HepG2 (cell line): Measurements from ENCODE around the gene GK. TPM values are rescaled to one million over a fixed set of nuclear protein-coding genes. Genes with fewer than 3 reads are reported as not detected.
"Not testable (repeated sequence)": the region's sequence is repeated elsewhere in the genome, so short reads cannot be mapped to it uniquely, and the experiment has no call there.

Experiments
- ATAC-seq: fragments of 200-7000 bp; cut with Tn5 transposase; 3 replicates; pipeline ENCODE4 v1.9.1; 2020; ENCODE audit warnings: mild to moderate bottlenecking, moderate library complexity
- BruUV-seq: library from RNA; stranded (reverse); fragments of 400-500 nt; replicated peaks from 2 replicates; lab custom pipeline; 2021; lab: Mats Ljungman, UMichigan
- CTCF ChIA-PET: fragments of 300-600 bp; formaldehyde crosslinking; extraction: SDS; loops from one replicate; lab custom pipeline; 2021; ENCODE audit warnings: low total read pairs, inconsistent platforms, low intra/inter-chr PET ratio; lab: Yijun Ruan, JAX
- POLR2A ChIA-PET: fragments of 350-600 bp; sonication (Branson Sonifier 250); formaldehyde crosslinking; loops from one replicate; lab custom pipeline; 2020; ENCODE audit warnings: antibody characterized with exemption, inconsistent platforms; lab: Yijun Ruan, JAX
- DNase-seq: peaks from one replicate; pipeline ENCODE4 v3.0.0-alpha.2; 2015; ENCODE audit warnings: low spot score
- FAIRE-seq: peaks from 3 replicates; lab custom pipeline; 2011; peaks lifted over from hg19 to GRCh38; lab: Jason Lieb, UNC
- H2AFZ ChIP-seq: one replicate; pipeline ENCODE4 v1.6.1; 2011; ENCODE audit warnings: low read length, inconsistent platforms
- H3K27ac ChIP-seq: fragments of 300-600 bp; 3 replicates; pipeline ENCODE4 v1.8.0; 2011; ENCODE audit warnings: mixed run types, mild to moderate bottlenecking, mixed read lengths, low read length, inconsistent platforms; ENCODE audit not compliant: insufficient read depth; ENCODE audit errors: extremely low read length
- H3K27me3 ChIP-seq, 2 experiments: fragments of 200-600 bp in 1 of 2; 2 replicates in 1 of 2; 3 replicates in 1 of 2; pipeline versions ENCODE4 v1.6.0 to v1.8.0; 2011; ENCODE audit warnings: low read length in 2 of 2, mild to moderate bottlenecking in 2 of 2, moderate library complexity in 2 of 2, inconsistent platforms in 1 of 2; ENCODE audit not compliant: insufficient read depth in 2 of 2, control insufficient read depth in 1 of 2
- H3K36me3 ChIP-seq, 2 experiments: fragments of 200-600 bp in 1 of 2; replicated peaks in 1 of 2; 2 replicates in 1 of 2; 3 replicates in 1 of 2; pipeline versions ENCODE4 v1.5.1 to v1.8.0; 2011; ENCODE audit warnings: low read length in 2 of 2, inconsistent platforms in 1 of 2; ENCODE audit not compliant: insufficient read depth in 2 of 2, control insufficient read depth in 1 of 2
- H3K4me1 ChIP-seq: 2 replicates; pipeline ENCODE4 v1.5.1; 2012; ENCODE audit warnings: low read length, inconsistent platforms; ENCODE audit not compliant: insufficient read depth
- H3K4me2 ChIP-seq: 2 replicates; pipeline ENCODE4 v1.6.0; 2011; ENCODE audit warnings: low read depth, low read length, inconsistent platforms
- H3K4me3 ChIP-seq, 3 experiments: fragments of 200-600 bp in 1 of 3; sonication (generic), shearing (Covaris generic) in 1 of 3; replicated peaks in 1 of 3; 2 replicates each; pipeline ENCODE4 v1.5.1; 2011 to 2016; ENCODE audit warnings: low read length in 3 of 3, inconsistent platforms in 2 of 3, low read depth in 2 of 3, mild to moderate bottlenecking in 2 of 3, control low read depth in 1 of 3, mixed read lengths in 1 of 3; ENCODE audit not compliant: insufficient read depth in 1 of 3
- H3K79me2 ChIP-seq: one replicate; pipeline ENCODE4 v1.6.1; 2011; ENCODE audit warnings: low read length, inconsistent platforms; ENCODE audit not compliant: insufficient read depth
- H3K9ac ChIP-seq: 2 replicates; pipeline ENCODE4 v1.6.0; 2011; ENCODE audit warnings: mild to moderate bottlenecking, low read depth, low read length, inconsistent platforms; ENCODE audit not compliant: insufficient read depth
- H3K9me3 ChIP-seq: 2 replicates; pipeline ENCODE4 v1.5.1; 2012; ENCODE audit warnings: mild to moderate bottlenecking, low read length
- H4K20me1 ChIP-seq: 2 replicates; pipeline ENCODE4 v1.6.0; 2011; ENCODE audit warnings: inconsistent platforms, mild to moderate bottlenecking, low read length, moderate library complexity; ENCODE audit not compliant: insufficient read depth
- JDP2 ChIP-seq: sonication (generic); formaldehyde crosslinking; IDR thresholded peaks from 2 replicates; pipeline ENCODE4 v1.8.1; 2022; ENCODE audit warnings: missing genetic modification reagents, borderline replicate concordance
- NFE2L2 ChIP-seq: fragments of 150-350 bp; IDR thresholded peaks from 2 replicates; pipeline ENCODE4 v1.6.1; 2014; ENCODE audit warnings: low read length
- POLR2G ChIP-seq: fragments of 200-400 bp; formaldehyde crosslinking; IDR thresholded peaks from 2 replicates; pipeline ENCODE4 v1.6.1; 2018; ENCODE audit warnings: mild to moderate bottlenecking, low read depth, low read length, moderate library complexity
- RBM22 ChIP-seq: fragments of 200-400 bp; formaldehyde crosslinking; optimal IDR thresholded peaks from 2 replicates; pipeline ENCODE3; 2017; ENCODE audit warnings: mild to moderate bottlenecking, low read length, moderate library complexity
- ZBTB33 ChIP-seq: sonication (generic); formaldehyde crosslinking; IDR thresholded peaks from 2 replicates; pipeline ENCODE4 v1.4.0; 2020; ENCODE audit warnings: missing genetic modification reagents
- ZNF362 ChIP-seq: sonication (generic); formaldehyde crosslinking; IDR thresholded peaks from 2 replicates; pipeline ENCODE4 v1.4.0; 2020; ENCODE audit warnings: missing genetic modification reagents, mild to moderate bottlenecking, borderline replicate concordance
- WGBS: methylation state at CpG from one replicate; pipeline ENCODE4 v1.1.6; 2017; ENCODE audit warnings: low lambda C conversion rate; 5-methylcytosine and 5-hydroxymethylcytosine counted together
- in situ Hi-C: cut with HindIII; loops from 2 replicates; pipeline ENCODE4 v1.10.0; 2017; ENCODE audit warnings: low pct_unique_long_range_greater_than_20kb; ENCODE audit not compliant: extremely low pct_ligation_motif_present
- intact Hi-C: fragments of 100-400 bp; cut with micrococcal nuclease; formaldehyde crosslinking; loops from one replicate; pipeline ENCODE4 v1.10.0; 2022; ENCODE audit not compliant: unreplicated experiment
- polyA plus RNA-seq, 8 experiments: library from polyadenylated mRNA; depleted of rRNA in 3 of 8; stranded (reverse) in 7 of 8; unstranded in 1 of 8; fragments of >200 nt; fragmentation: Illumina TruSeq in 4 of 8; extraction: Trizol in 4 of 8; gene quantifications; 2 replicates each; pipeline versions ENCODE4 v1.2.1 to v1.2.3, GENCODE V29; 2011 to 2016; ENCODE audit warnings: low read depth in 4 of 8, missing spikeins in 1 of 8, mixed read lengths in 1 of 8; ENCODE audit not compliant: insufficient read depth in 1 of 8
- total RNA-seq, 5 experiments: library from RNA; depleted of rRNA; stranded (reverse); fragments of >200 nt; fragmentation: Illumina TruSeq; extraction: Trizol; gene quantifications; 2 replicates each; pipeline ENCODE4 v1.2.3, GENCODE V29; 2016; ENCODE audit warnings: low read depth in 1 of 5

GK gene
- total and polyA plus RNA-seq, 2 of the 13 experiments (the other 11 are each of a cell fraction or from before 2014, with no cell fraction given) = 64.2 to 265 TPM

- Histone ChIP-seq H3K9ac (no peak overlapping the region), H3K27ac (no peak overlapping the region), H4K20me1 (no peaks in the 10 kb centered on the region), H3K4me1 (no peaks in the 10 kb centered on the region; the same call in 1 of the 2 replicates), H3K9me3 (no peaks in the 10 kb centered on the region), H2AFZ (no peak overlapping the region), H3K4me3 (no peak overlapping the region), H3K27me3 (no peaks in the 10 kb centered on the region), H3K79me2 (no peaks in the 10 kb centered on the region), H3K36me3 (peaks cover 0 to 18% of the 10 kb centered on the region in 2 experiments; a peak in 4 of 5 replicates), H3K4me2 (no peak overlapping the region)
- ChIA-PET CTCF (no interaction called here), POLR2A (no interaction called here)
- in situ Hi-C loops = no loop called here
- 95% methylated on average over 4 of the region's 4 CpGs for WGBS
- no TSS peak for BruUV-seq
- FAIRE-seq (no peak), ATAC-seq (no peak), DNase-seq (no peak)
- intact Hi-C loops = no loop called here
- TF ChIP-seq RBM22 = peak; percentile 87
- 0 out of 2 replicates have a peak, but pooled peaks have one; percentile 35 for TF ChIP-seq POLR2G
- 0 out of 2 replicates have a peak, but pooled peaks have one; percentile 31 for TF ChIP-seq NFE2L2
- no peak for TF ChIP-seq JDP2 (CRISPR knock-in tag)
Observed at GRCh38 chrX:30668581-30668980, 15.4 kb downstream of the GK start.

GRCh38 chrX:30671189-30671588, 18.0 kb downstream of the GK start:
- POLR2A ChIA-PET = interaction anchor here (1.4 kb wide), 1 partner anchor 12 kb away, joined by 9 read pairs; no protein-coding TSS in a partner anchor
- intact Hi-C loops = loop anchor here (5.0 kb wide), 1 partner anchor 34 kb away; no protein-coding TSS in a partner anchor
- peak; percentile 26 for DNase-seq
- ATAC-seq = peak; percentile 47; the same call in 1 of the 3 replicates
- H3K9me3 ChIP-seq, BruUV-seq, H4K20me1 ChIP-seq, H3K4me1 ChIP-seq, H3K4me3 ChIP-seq, H3K27me3 ChIP-seq, H3K79me2 ChIP-seq, H3K9ac ChIP-seq, H3K4me2 ChIP-seq: not testable (repeated sequence)
- WGBS = 100% methylated on average over 1 of the region's 3 CpGs
- TF ChIP-seq ZBTB33 (CRISPR knock-in tag) (peak; percentile 50; the same call in 1 of the 2 replicates), ZNF362 (CRISPR knock-in tag) (peak; percentile 56; the same call in 1 of the 2 replicates)
- TF ChIP-seq, all 625 proteins: peak for 2; not testable (repeated sequence) for 623
- FAIRE-seq, H2AFZ ChIP-seq, H3K27ac ChIP-seq, in situ Hi-C loops: not testable (repeated sequence)
- peaks cover 1 to 18% of the 10 kb centered on the region in 2 experiments; a peak in 4 of 5 replicates for H3K36me3 ChIP-seq
- CTCF ChIA-PET = interaction anchor here (0.7 kb wide), 1 partner anchor 36 kb away, joined by 4 read pairs; no protein-coding TSS in a partner anchor
